ENCODE results near the gene TMEM131. TPM values are rescaled to one million over a fixed set of nuclear protein-coding genes. Genes with fewer than 3 reads are reported as not detected.

The TMEM131 gene
- total and polyA plus RNA-seq, 10 of the 15 experiments (the other 5 are each of a cell fraction or from before 2014, with no cell fraction given) = 6.0 to 48.2 (median 23.2) TPM

- Histone ChIP-seq H3K36me3 (ENCODE audit: control insufficient read depth in 2 of 2, insufficient read depth in 2 of 2, low read length in 1 of 2) (peaks cover 10 to 18% of the 10 kb centered on the region in 2 experiments), H3K4me2 (ENCODE audit: control insufficient read depth, insufficient read depth) (no peak overlapping the region), H3K4me3 (no peak overlapping the region), H3K9ac (ENCODE audit: control insufficient read depth, insufficient read depth, low read length) (no peak overlapping the region), H4K20me1 (ENCODE audit: control insufficient read depth, insufficient read depth) (no peaks in the 10 kb centered on the region; the same call in 1 of the 2 replicates), H3K27me3 (replicated peaks in 1 of 2; ENCODE audit: control insufficient read depth in 2 of 2, insufficient read depth in 2 of 2, low read length in 1 of 2) (no peaks in the 10 kb centered on the region), H3K9me3 (replicated peaks; ENCODE audit: control insufficient read depth, insufficient read depth, low read length) (peaks cover 21% of the 10 kb centered on the region; the same call in 2 of the 3 replicates), H3K79me2 (ENCODE audit: control insufficient read depth, insufficient read depth, low read length) (no peaks in the 10 kb centered on the region), H2AFZ (ENCODE audit: control insufficient read depth, low read depth, low read length) (no peak overlapping the region), H3K27ac (ENCODE audit: control insufficient read depth, insufficient read depth) (no peak overlapping the region), H3K4me1 (ENCODE audit: control insufficient read depth, insufficient read depth, low read length) (no peaks in the 10 kb centered on the region; the same call in 1 of the 2 replicates)
- ChIA-PET RAD21 (ENCODE audit: unreplicated experiment) (no interaction called here), POLR2A (no interaction called here), CTCF (no interaction called here), SMC1A (ENCODE audit: uncharacterized antibody, unreplicated experiment) (no interaction called here)
- no peak for ATAC-seq
- BruUV-seq (replicated peaks) = no TSS peak
- no peak for FAIRE-seq
- in situ Hi-C loops (cut with MboI) (no loop called here), intact Hi-C loops (cut with micrococcal nuclease; ENCODE audit: unreplicated experiment) (no loop called here)
- no peak for TF ChIP-seq POU2F2 (IDR thresholded peaks at IDR 0.05; ENCODE audit: borderline replicate concordance, low read depth, low read length)
- TF ChIP-seq CBX5 (IDR thresholded peaks at IDR 0.05; ENCODE audit: low read depth) = peak; percentile 84
- no peak for TF ChIP-seq POLR2AphosphoS5 (IDR thresholded peaks at IDR 0.05; ENCODE audit: low read length)
- no peak for DNase-seq (ENCODE audit: low read depth, low spot score)
Measured at GRCh38 chr2:97885841-97886240, 109.9 kb downstream of the TMEM131 start.

- in situ Hi-C loops (cut with MboI) = no loop called here
- Histone ChIP-seq H2AFZ (ENCODE audit: control insufficient read depth, low read depth, low read length) (no peak overlapping the region), H3K4me1 (ENCODE audit: control insufficient read depth, insufficient read depth, low read length) (no peaks in the 10 kb centered on the region; the same call in 1 of the 2 replicates), H3K79me2 (ENCODE audit: control insufficient read depth, insufficient read depth, low read length) (no peaks in the 10 kb centered on the region), H4K20me1 (ENCODE audit: control insufficient read depth, insufficient read depth) (no peaks in the 10 kb centered on the region; the same call in 1 of the 2 replicates), H3K4me2 (ENCODE audit: control insufficient read depth, insufficient read depth) (no peak overlapping the region), H3K4me3 (no peak overlapping the region), H3K27me3 (replicated peaks in 1 of 2; ENCODE audit: control insufficient read depth in 2 of 2, insufficient read depth in 2 of 2, low read length in 1 of 2) (no peaks in the 10 kb centered on the region), H3K9ac (ENCODE audit: control insufficient read depth, insufficient read depth, low read length) (no peak overlapping the region), H3K9me3 (replicated peaks; ENCODE audit: control insufficient read depth, insufficient read depth, low read length) (peaks cover 6% of the 10 kb centered on the region; the same call in 2 of the 3 replicates), H3K36me3 (ENCODE audit: control insufficient read depth in 2 of 2, insufficient read depth in 2 of 2, low read length in 1 of 2) (peaks cover 0 to 5% of the 10 kb centered on the region in 2 experiments), H3K27ac (ENCODE audit: control insufficient read depth, insufficient read depth) (no peak overlapping the region)
- FAIRE-seq (no peak), ATAC-seq (no peak), DNase-seq (ENCODE audit: low read depth, low spot score) (no peak)
- intact Hi-C loops (cut with micrococcal nuclease; ENCODE audit: unreplicated experiment) = no loop called here
- ChIA-PET SMC1A (ENCODE audit: uncharacterized antibody, unreplicated experiment) (no interaction called here), CTCF (no interaction called here), POLR2A (no interaction called here), RAD21 (ENCODE audit: unreplicated experiment) (no interaction called here)
- WGBS (ENCODE audit: insufficient coverage, insufficient replicate concordance, low lambda C conversion rate, missing lambda C conversion rate) = 92% methylated on average over 2 of the region's 2 CpGs
- BruUV-seq (replicated peaks) = no TSS peak
- TF ChIP-seq IRF5 (IDR thresholded peaks at IDR 0.05; ENCODE audit: borderline replicate concordance) (no peak), SKIL (IDR thresholded peaks at IDR 0.05; ENCODE audit: low read depth, poor library complexity, severe bottlenecking) (no peak), BACH1 (IDR thresholded peaks at IDR 0.05; ENCODE audit: borderline replicate concordance) (no peak), NR2C1 (IDR thresholded peaks at IDR 0.05) (no peak), NR2C2 (IDR thresholded peaks at IDR 0.05; ENCODE audit: borderline replicate concordance, control insufficient read depth, insufficient read length, low read depth) (no peak), RCOR1 (conservative IDR thresholded peaks at IDR 0.05; ENCODE audit: low read depth, low read length) (no peak), LARP7 (IDR thresholded peaks at IDR 0.05) (no peak), EZH2 (IDR thresholded peaks at IDR 0.05; ENCODE audit: borderline replicate concordance, control insufficient read depth, low read depth, low read length) (no peak)
- TF ChIP-seq, protein P1, sequence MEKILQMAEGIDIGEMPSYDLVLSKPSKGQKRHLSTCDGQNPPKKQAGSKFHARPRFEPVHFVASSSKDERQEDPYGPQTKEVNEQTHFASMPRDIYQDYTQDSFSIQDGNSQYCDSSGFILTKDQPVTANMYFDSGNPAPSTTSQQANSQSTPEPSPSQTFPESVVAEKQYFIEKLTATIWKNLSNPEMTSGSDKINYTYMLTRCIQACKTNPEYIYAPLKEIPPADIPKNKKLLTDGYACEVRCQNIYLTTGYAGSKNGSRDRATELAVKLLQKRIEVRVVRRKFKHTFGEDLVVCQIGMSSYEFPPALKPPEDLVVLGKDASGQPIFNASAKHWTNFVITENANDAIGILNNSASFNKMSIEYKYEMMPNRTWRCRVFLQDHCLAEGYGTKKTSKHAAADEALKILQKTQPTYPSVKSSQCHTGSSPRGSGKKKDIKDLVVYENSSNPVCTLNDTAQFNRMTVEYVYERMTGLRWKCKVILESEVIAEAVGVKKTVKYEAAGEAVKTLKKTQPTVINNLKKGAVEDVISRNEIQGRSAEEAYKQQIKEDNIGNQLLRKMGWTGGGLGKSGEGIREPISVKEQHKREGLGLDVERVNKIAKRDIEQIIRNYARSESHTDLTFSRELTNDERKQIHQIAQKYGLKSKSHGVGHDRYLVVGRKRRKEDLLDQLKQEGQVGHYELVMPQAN (conservative IDR thresholded peaks at IDR 0.05) = no peak
- TF ChIP-seq, protein P2, sequence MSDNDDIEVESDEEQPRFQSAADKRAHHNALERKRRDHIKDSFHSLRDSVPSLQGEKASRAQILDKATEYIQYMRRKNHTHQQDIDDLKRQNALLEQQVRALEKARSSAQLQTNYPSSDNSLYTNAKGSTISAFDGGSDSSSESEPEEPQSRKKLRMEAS (IDR thresholded peaks at IDR 0.05; ENCODE audit: low read depth, low read length) = no peak
Measured at GRCh38 chr2:97880334-97880733, 115.4 kb downstream of the TMEM131 start.

All from GM12878 (cell line).